Mesothelial cell of epicardium (in vitro differentiated cells): ENCODE data around the gene LHFPL3. TPM values are rescaled to one million over a fixed set of nuclear protein-coding genes. Genes with fewer than 3 reads are reported as not detected.

Experiments
- DNase-seq, 2 experiments: peaks; one replicate each; pipeline ENCODE4 v3.0.0; 2021; ENCODE audit warnings: low spot score in 2 of 2; ENCODE audit not compliant: unreplicated experiment in 2 of 2
- H3K27ac Mint-ChIP-seq: 2 replicates; pipeline ENCODE4 v1.8.0; 2021; ENCODE audit warnings: mixed read lengths
- H3K27me3 Mint-ChIP-seq: 2 replicates; pipeline ENCODE4 v1.8.0; 2021; ENCODE audit warnings: low read depth, mixed read lengths
- H3K36me3 Mint-ChIP-seq: 2 replicates; pipeline ENCODE4 v1.8.0; 2021; ENCODE audit warnings: mixed read lengths
- H3K4me1 Mint-ChIP-seq: 2 replicates; pipeline ENCODE4 v1.8.0; 2021; ENCODE audit warnings: mixed read lengths
- H3K4me3 Mint-ChIP-seq: 2 replicates; pipeline ENCODE4 v1.8.0; 2021; ENCODE audit warnings: mild to moderate bottlenecking, moderate library complexity, mixed read lengths
- H3K9me3 Mint-ChIP-seq: 2 replicates; pipeline ENCODE4 v1.8.0; 2021; ENCODE audit warnings: mixed read lengths
- CTCF ChIP-seq: fragments of 200-600 bp; sonication (generic); IDR thresholded peaks from one replicate; pipeline ENCODE4 v1.5.0; 2021; ENCODE audit warnings: antibody characterized with exemption; ENCODE audit not compliant: unreplicated experiment
- total RNA-seq: library from RNA; stranded (reverse); gene quantifications from 3 replicates; pipeline ENCODE4 v1.2.1, GENCODE V29; 2021

The LHFPL3 gene
- total RNA-seq, 1 donor from 2014 or later: not detected

GRCh38 chr7:104357166-104357565 lies 28.8 kb downstream of the LHFPL3 start:
- Mint-ChIP-seq H3K9me3 (no peaks in the 10 kb centered on the region), H3K27me3 (peaks cover 29% of the 10 kb centered on the region), H3K36me3 (no peaks in the 10 kb centered on the region), H3K4me1 (no peaks in the 10 kb centered on the region), H3K4me3 (no peak overlapping the region), H3K27ac (no peak overlapping the region)
- TF ChIP-seq CTCF: no peak
- no peak for DNase-seq

- H3K4me3 Mint-ChIP-seq: no peak overlapping the region
- no peaks in the 10 kb centered on the region for H3K36me3 Mint-ChIP-seq
- H3K27ac Mint-ChIP-seq: no peak overlapping the region
- TF ChIP-seq CTCF: no peak
- peaks cover 6% of the 10 kb centered on the region for H3K4me1 Mint-ChIP-seq
- no peaks in the 10 kb centered on the region for H3K9me3 Mint-ChIP-seq
- DNase-seq: no peak
- H3K27me3 Mint-ChIP-seq: peaks cover 30% of the 10 kb centered on the region
These were observed 30.2 kb downstream of the LHFPL3 start for GRCh38 chr7:104358446-104359132.

- no peaks in the 10 kb centered on the region for H3K36me3 Mint-ChIP-seq
- TF ChIP-seq CTCF: no peak
- H3K9me3 Mint-ChIP-seq: no peaks in the 10 kb centered on the region
- H3K4me3 Mint-ChIP-seq: no peak overlapping the region
- no peak overlapping the region for H3K27ac Mint-ChIP-seq
- peaks cover 7% of the 10 kb centered on the region for H3K4me1 Mint-ChIP-seq
- DNase-seq: no peak
- peaks cover 30% of the 10 kb centered on the region for H3K27me3 Mint-ChIP-seq
These were observed 34.4 kb downstream of the LHFPL3 start for GRCh38 chr7:104362756-104363155.

- Mint-ChIP-seq H3K27ac (no peak overlapping the region), H3K4me3 (no peak overlapping the region), H3K36me3 (no peaks in the 10 kb centered on the region), H3K4me1 (peaks cover 7% of the 10 kb centered on the region), H3K27me3 (peaks cover 27% of the 10 kb centered on the region), H3K9me3 (no peaks in the 10 kb centered on the region)
- no peak for DNase-seq
- no peak for TF ChIP-seq CTCF
These were observed 35.0 kb downstream of the LHFPL3 start for GRCh38 chr7:104363355-104363754.

GRCh38 chr7:104366390-104366789 lies 38.0 kb downstream of the LHFPL3 start:
- TF ChIP-seq CTCF: no peak
- no peak overlapping the region for H3K27ac Mint-ChIP-seq
- no peak for DNase-seq
- H3K4me3 Mint-ChIP-seq: no peak overlapping the region
- no peaks in the 10 kb centered on the region for H3K36me3 Mint-ChIP-seq
- H3K27me3 Mint-ChIP-seq: peaks cover 25% of the 10 kb centered on the region
- H3K4me1 Mint-ChIP-seq: peaks cover 7% of the 10 kb centered on the region
- H3K9me3 Mint-ChIP-seq: no peaks in the 10 kb centered on the region
